GM19193 (cell line): ENCODE measurements around the gene TSHZ1.

Experiments used
- POLR2A ChIP-seq: IDR thresholded peaks from 4 replicates; pipeline ENCODE4 v1.6.1; 2011; ENCODE audit not compliant: insufficient read depth, insufficient read length; ENCODE audit errors: extremely low read depth

TSHZ1 gene

DNA sequence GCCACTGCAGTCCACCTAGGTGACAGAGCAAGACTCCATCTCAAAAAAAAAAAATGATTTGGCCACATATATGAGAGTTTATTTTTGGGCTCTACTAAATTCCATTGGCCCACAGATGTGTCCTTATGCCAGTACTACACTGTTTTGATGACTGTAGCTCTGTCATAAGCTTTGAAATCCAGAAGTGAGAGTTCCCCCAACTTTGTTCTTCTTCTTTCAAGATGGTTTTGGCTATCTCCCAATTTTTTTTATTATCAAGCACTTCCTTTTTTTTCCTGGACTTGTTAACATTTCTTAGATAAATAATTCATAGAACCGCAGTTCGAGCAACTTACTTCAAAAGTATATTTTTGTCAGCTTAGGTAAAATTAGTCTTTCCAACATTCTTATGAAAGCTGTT, 96.9 kb downstream of the TSHZ1 start:
- no peak for TF ChIP-seq POLR2A

DNA sequence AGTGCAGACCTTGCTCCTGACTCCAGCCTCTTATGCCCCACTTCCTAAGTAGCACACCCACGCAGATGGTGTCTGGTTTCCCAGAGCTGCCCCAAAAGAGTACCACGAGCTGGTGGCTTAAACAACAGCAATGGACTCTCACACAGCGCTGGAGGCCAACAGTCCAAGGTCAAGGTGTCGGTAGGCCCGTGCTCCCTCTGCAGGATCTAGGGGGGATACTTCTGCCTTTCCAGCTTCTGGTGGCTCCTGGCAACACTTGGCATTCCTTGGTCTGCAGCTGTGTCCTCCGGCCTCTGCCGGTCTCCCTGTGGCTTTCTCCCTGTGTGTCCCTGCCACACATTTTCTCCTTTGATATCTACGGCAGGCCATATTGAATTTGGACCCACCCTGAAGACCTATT, 99.0 kb downstream of the TSHZ1 start:
- no peak for TF ChIP-seq POLR2A

DNA sequence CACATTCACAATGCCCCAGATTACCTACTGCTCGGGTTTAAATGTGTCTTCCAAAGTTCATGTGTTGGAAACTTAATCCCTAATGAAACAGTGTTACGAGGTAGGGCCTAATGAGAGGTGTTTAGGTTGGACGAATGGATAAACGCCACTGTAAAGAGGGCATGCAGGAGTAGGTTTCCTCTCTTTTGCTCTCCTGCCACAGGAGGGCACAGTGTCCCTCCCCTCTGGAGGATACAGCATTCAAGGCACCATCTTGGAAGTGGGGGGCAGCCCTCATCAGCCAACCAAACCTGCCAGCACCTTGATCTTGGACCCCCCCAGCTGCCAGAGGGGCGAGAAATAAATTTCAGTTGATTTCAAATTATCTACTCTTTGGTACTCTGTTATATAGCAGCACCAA, 103.5 kb downstream of the TSHZ1 start:
- TF ChIP-seq POLR2A, result no peak

DNA sequence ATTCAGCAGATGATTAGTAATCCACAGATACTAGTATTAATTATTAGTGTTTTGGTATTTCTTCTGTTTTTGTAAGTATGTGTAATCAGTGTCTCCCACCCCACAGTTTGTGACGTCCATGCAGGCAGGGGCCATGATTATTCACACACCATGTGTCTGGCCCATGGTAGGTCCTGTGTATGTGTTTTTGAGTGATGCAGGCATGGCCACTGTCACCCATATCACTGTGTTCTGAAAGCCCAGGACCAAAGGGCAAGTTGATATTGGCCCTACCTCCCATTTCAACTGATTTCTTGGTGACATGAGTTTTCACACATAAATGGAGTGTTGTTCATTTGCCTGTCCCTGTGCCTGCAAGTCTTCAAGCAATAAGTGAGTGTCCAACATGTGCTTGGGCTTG, 104.0 kb downstream of the TSHZ1 start:
- no peak for TF ChIP-seq POLR2A

- no peak for TF ChIP-seq POLR2A
Observed at GRCh38 chr18:75316223-75316622, 105.6 kb downstream of the TSHZ1 start.

GRCh38 chr18:75316826-75317225, 106.2 kb downstream of the TSHZ1 start:
- no peak for TF ChIP-seq POLR2A

DNA sequence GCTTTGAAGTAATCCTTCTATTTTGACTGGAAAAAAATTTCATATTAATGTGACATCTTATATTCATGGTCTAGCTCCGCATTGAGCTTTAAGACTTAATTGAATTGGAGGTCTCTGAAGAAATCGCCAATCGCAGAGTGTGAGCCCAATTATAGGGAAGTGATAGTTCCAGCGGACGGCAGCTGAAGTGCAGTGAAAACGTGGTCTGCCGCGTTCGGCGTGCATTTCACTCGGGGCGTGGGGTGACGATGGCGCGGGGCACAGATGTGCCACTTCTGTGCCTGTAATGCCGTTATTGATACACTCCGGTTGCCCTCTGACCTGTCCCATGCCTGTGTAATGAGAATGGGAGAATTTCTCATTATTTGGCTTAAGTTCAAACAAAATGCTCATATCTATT, 106.7 kb downstream of the TSHZ1 start:
- TF ChIP-seq POLR2A, result no peak

DNA sequence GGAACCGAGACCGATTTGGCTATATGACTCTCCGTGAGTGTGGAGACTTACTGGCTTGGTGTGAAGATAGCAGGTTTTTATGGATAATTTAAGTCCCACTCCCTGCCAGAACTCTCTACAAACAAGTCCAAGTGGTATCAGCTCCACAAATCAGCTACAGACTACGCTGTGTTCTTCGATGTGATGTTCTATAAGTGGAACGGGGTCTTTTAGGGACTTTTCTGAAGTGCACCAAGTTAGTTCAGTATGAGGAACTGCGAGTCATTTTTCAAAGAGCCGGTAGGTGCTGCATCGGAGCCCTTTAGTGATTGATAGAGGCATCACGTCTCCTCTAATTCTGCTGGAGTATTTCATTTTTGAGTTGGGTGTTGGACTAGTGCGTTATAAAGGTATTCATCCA, 107.1 kb downstream of the TSHZ1 start:
- TF ChIP-seq POLR2A, result no peak

DNA sequence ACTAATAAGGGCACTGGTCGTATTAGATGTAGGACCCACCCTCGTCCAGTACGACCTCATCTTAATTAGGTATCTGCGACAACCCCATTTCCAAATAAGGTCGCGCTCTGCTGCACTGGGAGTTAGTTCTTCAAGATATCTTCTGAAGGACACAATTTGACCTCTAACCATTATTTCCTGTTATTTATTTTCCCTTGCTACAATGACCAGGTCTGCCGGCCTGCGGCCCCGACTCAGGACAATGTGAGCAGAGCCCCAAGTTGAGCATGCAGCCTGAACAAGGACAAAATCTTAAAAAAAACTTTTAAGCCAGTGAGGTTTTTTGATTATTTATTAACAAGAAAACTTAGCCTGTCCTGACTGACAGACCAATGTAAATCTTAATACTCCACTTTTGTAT, 109.3 kb downstream of the TSHZ1 start:
- no peak for TF ChIP-seq POLR2A

DNA sequence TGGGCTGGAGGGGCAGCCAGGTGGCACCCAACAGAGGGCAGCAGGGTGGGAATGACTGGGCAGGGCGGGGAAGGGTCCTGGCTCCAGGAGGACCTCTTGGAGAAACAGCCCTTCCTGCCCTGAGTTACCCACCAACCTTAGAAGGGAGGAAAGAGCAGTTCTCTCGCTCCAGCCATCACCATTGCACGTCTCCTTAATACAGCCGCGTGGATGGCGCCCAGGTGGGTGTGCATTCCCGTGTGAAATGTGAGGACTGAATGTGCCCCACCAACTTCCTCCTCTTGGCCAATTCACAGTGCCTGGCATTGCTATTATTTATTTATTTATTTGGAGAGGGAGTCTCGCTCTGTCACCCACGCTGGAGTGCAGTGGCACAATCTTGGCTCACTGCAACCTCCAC, 109.9 kb downstream of the TSHZ1 start:
- no peak for TF ChIP-seq POLR2A

GRCh38 chr18:75321431-75321830, 110.8 kb downstream of the TSHZ1 start:
- TF ChIP-seq POLR2A, result no peak

GRCh38 chr18:75322206-75322605, 111.6 kb downstream of the TSHZ1 start:
- no peak for TF ChIP-seq POLR2A

DNA sequence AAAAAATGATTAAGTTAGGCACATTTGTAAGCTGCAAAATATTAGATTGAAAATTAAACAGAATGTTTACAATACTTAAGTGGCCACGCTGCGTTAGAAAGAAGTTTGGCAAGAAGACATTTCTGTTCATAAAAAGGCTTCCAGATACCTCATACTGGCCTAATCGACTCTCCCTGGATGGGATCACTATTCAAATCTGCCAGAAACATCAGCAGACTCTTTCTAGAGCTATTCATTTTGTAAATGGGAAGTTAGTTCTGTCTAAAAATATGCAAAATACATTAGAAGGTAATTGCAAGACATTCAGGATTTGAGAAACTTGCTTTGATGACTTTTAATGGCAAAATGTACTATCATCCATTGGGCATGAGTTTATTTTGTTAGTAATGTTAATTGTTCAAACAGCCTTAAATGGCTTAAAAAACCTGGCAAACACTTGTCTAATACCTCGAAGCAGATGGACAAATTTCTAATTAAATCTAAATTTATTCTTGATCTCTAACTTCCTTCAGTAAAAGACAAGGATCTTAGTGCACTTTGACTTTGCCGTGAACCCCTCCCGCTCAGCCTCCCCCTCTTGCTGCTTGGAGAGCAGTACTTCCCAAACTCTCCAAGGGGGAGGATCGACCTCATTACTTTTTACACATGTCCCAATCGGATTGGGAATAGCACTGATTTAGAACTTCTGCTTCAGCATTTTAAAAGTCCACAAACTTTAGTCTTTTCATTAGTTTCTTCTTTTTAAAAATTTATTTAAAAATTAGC, 113.4 kb downstream of the TSHZ1 start:
- TF ChIP-seq POLR2A, result no peak

DNA sequence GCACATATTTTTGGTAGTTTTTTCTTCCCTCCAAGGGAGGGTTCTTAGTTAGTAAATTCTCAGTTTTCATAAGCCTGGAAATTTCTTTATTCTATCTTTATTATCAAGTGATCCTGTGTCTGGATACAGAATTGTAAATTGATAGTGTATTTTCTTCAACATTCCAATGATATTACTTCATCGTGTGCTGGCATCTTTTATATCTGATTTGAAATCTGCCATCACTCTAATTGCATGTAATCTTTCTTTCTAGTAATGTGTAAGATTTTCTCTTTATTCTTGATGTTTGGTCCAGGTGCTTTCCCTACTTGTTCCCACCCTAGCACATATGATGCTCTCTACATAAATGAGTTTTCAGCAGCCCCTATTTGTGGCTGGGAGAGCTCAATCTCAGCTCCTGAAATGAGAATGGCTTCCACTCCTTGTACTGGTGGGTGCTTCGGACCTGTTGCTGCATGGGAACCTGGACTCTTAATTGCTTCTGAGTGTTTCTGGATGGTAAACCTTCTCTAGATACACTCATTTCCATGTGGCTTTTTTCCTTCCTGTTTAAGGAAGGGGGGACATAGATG, 114.2 kb downstream of the TSHZ1 start:
- no peak for TF ChIP-seq POLR2A

- TF ChIP-seq POLR2A, result no peak
Observed at GRCh38 chr18:75330308-75330707, 119.7 kb downstream of the TSHZ1 start.

GRCh38 chr18:75334869-75335268, 124.3 kb downstream of the TSHZ1 start:
- TF ChIP-seq POLR2A, result no peak
